ENCODE results near the gene PRTN3. TPM values are rescaled to one million over a fixed set of nuclear protein-coding genes. Genes with fewer than 3 reads are reported as not detected.

The PRTN3 gene
- total RNA-seq, 2 donors from 2014 or later: 0.38 TPM; not detected in 1

- intact Hi-C loops (cut with DNase I): loop anchor here in 1 of 2 donors (10.0 kb wide), 1 partner anchor 127 kb away; the partner anchor contains the start of gene WDR18
- no peak for DNase-seq (ENCODE audit: low spot score)
Measured at GRCh38 chr19:858284-858683, 17.5 kb downstream of the PRTN3 start.

GRCh38 chr19:858868-859843, 18.4 kb downstream of the PRTN3 start, which contains the start of gene CFD:
TSS of gene CFD (plus strand) at chr19:859664. CDS start at chr19:859690, 26 bp downstream.
- peak; percentile 92 for DNase-seq (ENCODE audit: low spot score)
- intact Hi-C loops (cut with DNase I): loop anchor here in 1 of 2 donors (1.0 to 10.0 kb wide), 2 partner anchors 60 to 126 kb away; partner anchors contain the start of gene WDR18

- intact Hi-C loops (cut with DNase I): no loop called here
- DNase-seq (ENCODE audit: low spot score): no peak
Measured at GRCh38 chr19:861141-861755, 20.4 kb downstream of the PRTN3 start.

GRCh38 chr19:861756-862580, 21.2 kb downstream of the PRTN3 start:
- intact Hi-C loops (cut with DNase I): loop anchor here in 1 of 2 donors (2.0 kb wide), 2 partner anchors 57 to 121 kb away; no protein-coding TSS in a partner anchor
- DNase-seq (ENCODE audit: low spot score): no peak

GRCh38 chr19:862581-863314, 21.9 kb downstream of the PRTN3 start:
- DNase-seq (ENCODE audit: low spot score): peak; percentile 90
- intact Hi-C loops (cut with DNase I): loop anchor here in 1 of 2 donors (2.0 kb wide), 2 partner anchors 56 to 120 kb away; no protein-coding TSS in a partner anchor

GRCh38 chr19:863315-863620, 22.5 kb downstream of the PRTN3 start:
- intact Hi-C loops (cut with DNase I): loop anchor here in 1 of 2 donors (2.0 kb wide), 2 partner anchors 56 to 120 kb away; no protein-coding TSS in a partner anchor
- DNase-seq (ENCODE audit: low spot score): no peak

- intact Hi-C loops (cut with DNase I): no loop called here
- DNase-seq (ENCODE audit: low spot score): no peak
Measured at GRCh38 chr19:866769-867300, 26.0 kb downstream of the PRTN3 start.

- no peak for DNase-seq (ENCODE audit: low spot score)
- intact Hi-C loops (cut with DNase I): no loop called here
Measured at GRCh38 chr19:867301-867793, 26.5 kb downstream of the PRTN3 start.

GRCh38 chr19:867855-868457, 27.2 kb downstream of the PRTN3 start:
- intact Hi-C loops (cut with DNase I): no loop called here

GRCh38 chr19:868458-869244, 27.9 kb downstream of the PRTN3 start:
- DNase-seq (ENCODE audit: low spot score): no peak
- intact Hi-C loops (cut with DNase I): no loop called here

More at GRCh38 chr19:867855-868457, 27.2 kb downstream of the PRTN3 start:
- no peak for DNase-seq (ENCODE audit: low spot score)

GRCh38 chr19:869245-870177, 28.7 kb downstream of the PRTN3 start:
- peak; percentile 95 for DNase-seq (ENCODE audit: low spot score)
- intact Hi-C loops (cut with DNase I): no loop called here

GRCh38 chr19:870314-870713, 29.5 kb downstream of the PRTN3 start:
- intact Hi-C loops (cut with DNase I): no loop called here
- DNase-seq (ENCODE audit: low spot score): no peak

GRCh38 chr19:870963-871401, 30.2 kb downstream of the PRTN3 start:
- intact Hi-C loops (cut with DNase I): no loop called here
- no peak for DNase-seq (ENCODE audit: low spot score)

GRCh38 chr19:871446-872265, 30.9 kb downstream of the PRTN3 start:
- intact Hi-C loops (cut with DNase I): no loop called here
- no peak for DNase-seq (ENCODE audit: low spot score)

Measured in posterior vena cava (tissue), 2 donors.